HK-2 (cell line): ENCODE measurements around the gene NDUFAF2.
"Not testable (repeated sequence)": the region's sequence is repeated elsewhere in the genome, so short reads cannot be mapped to it uniquely, and the experiment has no call there.

Source experiments
- DNase-seq: peaks from one replicate; pipeline ENCODE4 v3.0.0-alpha.2; 2018; ENCODE audit not compliant: unreplicated experiment

NDUFAF2 gene

GRCh38 chr5:61050292-61050691 is 105.3 kb downstream of the NDUFAF2 start:
- no peak for DNase-seq

DNA sequence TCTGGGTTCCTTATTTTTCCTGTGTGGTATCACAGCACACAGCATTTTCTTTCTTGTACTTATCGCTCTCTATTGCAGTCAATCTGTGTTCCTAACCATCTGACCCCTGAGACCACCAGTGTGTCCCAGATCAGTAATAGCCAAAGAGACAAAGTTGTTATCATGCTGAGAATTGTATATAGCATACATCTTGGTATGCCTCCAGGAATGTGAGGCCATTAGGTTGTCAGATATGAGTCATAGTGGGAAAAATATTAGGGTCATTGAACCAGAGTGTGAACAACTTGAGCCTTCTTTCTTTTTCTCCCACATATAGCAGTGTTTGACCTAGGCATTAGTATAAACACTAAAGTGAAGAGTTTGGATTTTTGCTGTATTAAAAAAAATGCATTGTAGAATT is 106.3 kb downstream of the NDUFAF2 start:
- no peak for DNase-seq

- peak; percentile 14 for DNase-seq
Observed at GRCh38 chr5:61052882-61053281, 107.9 kb downstream of the NDUFAF2 start.

DNA sequence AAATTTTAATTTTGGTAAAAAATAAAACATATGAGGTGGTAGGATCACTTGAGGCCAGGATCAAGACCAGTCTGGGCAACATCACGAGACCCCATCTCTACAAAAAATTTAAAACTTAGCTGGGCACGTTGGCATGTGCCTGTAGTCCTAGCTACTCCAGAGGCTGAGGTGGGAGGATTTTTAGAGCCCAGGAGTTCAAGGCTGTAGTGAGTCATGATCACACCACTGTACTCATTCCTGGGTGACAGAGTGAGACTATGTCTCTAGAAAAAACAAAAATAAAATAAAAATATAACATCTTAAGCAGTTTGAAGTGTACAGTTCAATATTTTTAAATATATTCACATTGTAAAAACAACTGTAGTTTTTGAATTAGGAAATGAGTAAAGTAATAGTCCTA is 108.9 kb downstream of the NDUFAF2 start:
- no peak for DNase-seq

- no peak for DNase-seq
Observed at GRCh38 chr5:61055434-61056006, 110.5 kb downstream of the NDUFAF2 start.

- no peak for DNase-seq
Observed at GRCh38 chr5:61059499-61059898, 114.5 kb downstream of the NDUFAF2 start.

- no peak for DNase-seq
Observed at GRCh38 chr5:61069150-61069549, 124.1 kb downstream of the NDUFAF2 start.

DNA sequence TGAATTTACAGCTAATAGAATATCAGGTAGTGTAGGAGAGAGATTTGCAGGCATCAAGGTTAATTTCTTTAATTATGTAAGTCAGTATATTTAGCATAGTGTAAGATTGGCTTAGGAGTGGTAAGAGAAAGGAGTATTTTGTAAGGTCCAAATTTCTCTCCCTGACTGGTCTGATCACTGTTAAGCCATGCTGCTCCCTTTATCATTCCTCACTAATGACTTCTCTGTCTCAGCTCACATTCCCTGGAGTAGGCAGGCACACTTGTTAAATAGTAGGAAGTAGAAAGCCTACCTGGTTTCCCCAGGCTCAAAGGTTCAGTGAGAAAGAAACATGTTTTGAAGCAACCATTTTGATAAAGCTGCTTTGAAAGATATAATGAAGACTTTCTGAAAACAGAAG is 126.5 kb downstream of the NDUFAF2 start:
- DNase-seq: no peak

DNA sequence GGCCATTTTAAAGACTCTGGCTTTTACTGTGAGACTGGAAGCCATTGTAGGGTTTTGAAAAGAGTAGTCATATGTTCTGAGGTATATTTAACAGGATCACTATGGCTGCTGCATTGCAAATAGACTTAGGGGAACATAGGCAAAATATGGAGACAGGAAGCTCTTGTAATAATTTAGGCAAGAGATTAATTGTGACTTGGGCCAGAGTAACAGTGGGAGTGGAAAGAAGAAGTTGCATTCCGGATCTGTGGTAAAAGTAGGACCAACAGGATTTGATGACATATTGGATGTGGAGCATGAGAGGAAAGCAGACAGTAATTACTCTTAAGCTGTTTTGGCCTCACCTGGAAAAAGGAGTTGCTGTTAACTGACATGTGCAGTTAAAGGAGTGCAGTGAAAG is 131.6 kb downstream of the NDUFAF2 start:
- DNase-seq: no peak

GRCh38 chr5:61081741-61082140 is 136.7 kb downstream of the NDUFAF2 start:
- no peak for DNase-seq

DNA sequence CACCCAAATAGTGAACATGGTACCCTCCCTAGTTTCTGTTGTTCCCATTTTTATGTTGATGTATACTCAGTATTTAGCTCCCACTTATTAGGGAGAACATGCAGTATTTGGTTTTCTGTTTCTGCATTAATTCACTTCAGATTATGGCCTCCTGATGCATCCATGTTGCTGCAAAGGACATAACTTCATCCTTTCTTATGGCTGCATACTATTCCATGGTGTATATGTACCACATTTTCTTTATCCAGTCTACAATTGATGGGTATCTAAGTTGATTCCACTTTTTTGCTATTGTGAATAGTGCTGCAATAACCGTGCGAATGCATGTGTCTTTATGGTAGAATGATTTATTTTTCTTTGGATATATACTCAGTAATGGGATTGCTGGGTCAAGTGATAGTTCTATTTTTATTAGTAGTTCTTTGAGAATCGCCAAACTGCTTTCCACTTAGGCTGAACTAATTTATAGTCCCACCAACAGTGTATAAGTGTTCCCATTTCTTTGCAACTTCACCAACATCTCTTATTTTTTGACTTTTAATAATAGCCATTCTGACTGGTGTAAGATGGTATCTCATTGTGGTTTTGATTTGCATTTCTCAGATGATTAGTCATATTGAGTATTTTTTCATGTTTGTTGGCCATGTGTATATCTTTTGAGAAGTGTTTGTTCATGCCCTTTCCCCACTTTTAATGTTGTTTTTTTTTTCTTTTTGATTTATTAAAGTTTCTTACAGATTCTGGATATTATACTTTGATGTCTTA is 137.7 kb downstream of the NDUFAF2 start:
- DNase-seq: no peak

DNA sequence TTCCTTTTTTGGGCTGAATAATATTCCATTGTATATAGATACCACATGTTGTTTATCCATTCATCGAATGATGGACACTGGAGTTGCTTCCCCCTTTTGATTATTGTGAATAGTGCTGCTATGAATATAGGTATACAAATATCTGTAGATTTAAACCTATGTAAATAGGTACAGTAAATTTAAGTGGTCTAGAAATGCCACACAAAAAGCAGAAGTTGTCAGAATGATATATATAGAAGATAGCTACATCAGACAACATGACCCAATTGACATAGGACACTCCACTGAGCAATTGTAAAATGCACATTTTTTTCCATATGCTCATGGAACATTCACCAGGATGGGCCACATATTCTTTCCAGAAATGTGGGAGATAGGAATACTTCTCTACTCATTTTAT is 139.7 kb downstream of the NDUFAF2 start:
- DNase-seq: no peak

- DNase-seq: no peak
Observed at GRCh38 chr5:61085885-61086284, 140.9 kb downstream of the NDUFAF2 start.

DNA sequence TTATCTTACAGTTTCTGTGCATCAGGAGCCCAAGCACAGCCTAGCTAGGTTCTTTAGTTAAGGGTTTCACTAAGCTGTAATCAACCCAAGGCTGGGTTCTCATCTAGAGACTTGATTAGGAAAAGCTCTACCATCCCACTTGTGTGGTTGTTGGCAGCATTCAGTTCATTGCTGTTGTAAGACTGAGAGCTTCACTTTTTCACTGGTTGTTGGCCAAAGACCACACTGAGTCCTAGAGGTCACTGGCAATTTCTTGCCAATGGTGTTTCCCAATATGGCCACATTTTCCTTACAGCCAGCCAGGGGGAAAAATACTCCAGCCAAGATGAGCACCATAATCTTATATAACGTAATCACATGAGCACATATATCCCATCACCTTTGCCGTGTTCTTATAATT is 142.9 kb downstream of the NDUFAF2 start:
- DNase-seq: no peak

- DNase-seq: no peak
Observed at GRCh38 chr5:61089351-61089750, 144.3 kb downstream of the NDUFAF2 start.

- not testable (repeated sequence) for DNase-seq
Observed at GRCh38 chr5:61093046-61093771, 148.2 kb downstream of the NDUFAF2 start.

DNA sequence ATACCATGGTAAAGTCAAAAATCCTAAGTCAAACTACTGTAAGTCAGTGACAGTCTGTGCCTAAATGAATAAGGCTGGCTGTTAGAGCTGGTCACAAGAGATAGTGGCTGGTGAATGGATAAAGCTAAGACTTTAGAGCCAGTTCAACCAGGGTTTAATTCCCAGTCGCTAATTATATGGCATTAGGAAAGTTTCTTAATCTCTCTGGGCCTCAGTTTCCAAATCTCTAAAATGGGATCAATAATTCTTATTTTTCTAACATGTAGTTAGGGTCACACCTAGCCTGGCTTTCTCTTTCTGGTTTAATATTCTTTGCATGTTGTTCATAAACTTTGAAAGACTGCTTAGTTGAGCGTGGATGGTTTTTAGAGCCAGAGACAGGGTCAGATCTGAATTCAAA is 152.5 kb downstream of the NDUFAF2 start:
- DNase-seq: no peak

DNA sequence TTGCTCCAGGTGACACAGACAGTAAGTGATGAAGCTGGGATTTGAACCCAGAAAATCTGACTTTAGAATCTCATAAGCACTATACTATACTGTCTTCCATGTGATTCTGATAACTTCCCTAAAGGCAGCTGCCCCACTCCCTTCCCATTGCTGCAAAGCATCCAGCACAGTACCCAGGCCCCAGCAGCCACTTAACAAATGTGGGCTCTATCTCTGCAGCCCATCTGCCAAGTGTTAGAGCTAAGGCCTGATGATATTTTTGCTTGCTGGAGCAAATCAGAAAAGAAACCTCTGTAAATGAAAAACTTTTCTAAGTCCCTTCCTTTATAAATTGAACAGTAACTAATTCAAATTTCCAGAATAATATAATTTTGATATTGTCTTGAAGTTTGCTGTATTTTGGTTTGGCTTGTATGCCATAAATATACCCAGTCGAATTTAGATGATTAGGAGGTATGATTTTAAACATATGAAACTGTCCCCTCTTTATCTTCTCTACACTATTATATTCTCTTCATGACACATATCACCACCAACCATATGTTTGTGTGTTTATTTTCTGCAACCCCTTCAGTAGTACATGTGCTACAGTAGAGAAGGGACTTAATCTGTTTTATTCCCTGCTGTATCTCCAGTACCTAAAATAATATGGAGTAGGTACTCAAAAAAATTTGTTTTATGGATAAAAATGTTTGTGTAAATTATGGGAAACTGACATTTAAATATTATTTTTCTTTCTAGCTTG is 153.4 kb downstream of the NDUFAF2 start:
- no peak for DNase-seq

GRCh38 chr5:61100437-61100836 is 155.4 kb downstream of the NDUFAF2 start:
- DNase-seq: no peak

DNA sequence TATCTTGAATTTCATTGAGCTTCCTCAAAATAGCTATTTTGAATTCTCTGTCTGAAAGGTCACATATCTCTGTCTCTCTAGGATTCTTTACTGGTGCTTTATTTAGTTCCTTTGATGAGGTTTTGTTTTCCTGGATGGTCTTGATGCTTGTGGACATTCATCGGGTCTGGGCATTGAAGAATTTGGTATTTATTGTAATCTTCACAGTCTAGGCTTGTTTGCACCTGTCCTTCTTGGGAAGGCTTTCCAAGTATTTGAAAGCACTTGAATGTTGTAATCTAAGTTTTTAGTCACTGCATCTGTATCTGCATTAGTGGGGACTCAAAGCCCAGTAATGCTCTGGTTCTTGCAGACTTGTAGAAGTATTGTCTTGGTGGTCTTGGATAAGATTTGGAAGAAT is 169.4 kb downstream of the NDUFAF2 start:
- DNase-seq: no peak

GRCh38 chr5:61115968-61116367 is 171.0 kb downstream of the NDUFAF2 start:
- DNase-seq: no peak

DNA sequence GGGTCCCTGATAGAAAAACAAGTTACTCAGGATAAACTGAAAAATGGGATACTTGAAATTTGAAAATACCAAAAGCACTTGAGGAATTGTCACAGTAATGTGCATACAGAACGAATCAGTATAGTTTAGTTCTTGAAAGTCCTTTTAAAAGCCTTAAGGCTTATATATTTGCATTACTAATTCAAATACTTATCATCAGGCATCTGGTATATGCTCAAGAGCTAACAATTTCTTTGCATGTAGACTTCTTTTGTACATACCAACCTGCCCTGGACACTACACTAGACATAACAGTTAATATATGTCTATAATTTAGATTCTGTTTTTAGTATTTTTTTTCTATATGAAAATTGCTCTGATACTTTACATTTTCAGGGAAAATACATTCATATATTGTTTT is 174.1 kb downstream of the NDUFAF2 start:
- DNase-seq: no peak
